ENCODE measurements around the gene SCGB3A2.
"Not testable (repeated sequence)": the region's sequence is repeated elsewhere in the genome, so short reads cannot be mapped to it uniquely, and the experiment has no call there.

Gene SCGB3A2

GRCh38 chr5:147869112-147869511 lies 9.4 kb upstream of the SCGB3A2 start:
- no peak for DNase-seq

GRCh38 chr5:147869892-147870291 lies 8.6 kb upstream of the SCGB3A2 start:
- DNase-seq: not testable (repeated sequence)

GRCh38 chr5:147871980-147872549 lies 6.4 kb upstream of the SCGB3A2 start:
- DNase-seq: not testable (repeated sequence)

- not testable (repeated sequence) for DNase-seq
These were observed 5.6 kb upstream of the SCGB3A2 start for GRCh38 chr5:147872744-147873435.

GRCh38 chr5:147874118-147874875 lies 4.2 kb upstream of the SCGB3A2 start:
- not testable (repeated sequence) for DNase-seq

- no peak for DNase-seq
These were observed 3.6 kb upstream of the SCGB3A2 start for GRCh38 chr5:147874910-147875367.

GRCh38 chr5:147876141-147876540 lies 2.4 kb upstream of the SCGB3A2 start:
- no peak for DNase-seq

- no peak for DNase-seq
These were observed 1.9 kb upstream of the SCGB3A2 start for GRCh38 chr5:147876626-147877025.

- DNase-seq: no peak
These were observed 1.3 kb downstream of the SCGB3A2 start for GRCh38 chr5:147879784-147880183.

- DNase-seq: no peak
These were observed 2.0 kb downstream of the SCGB3A2 start for GRCh38 chr5:147880487-147880886.

GRCh38 chr5:147882586-147883313 lies 4.2 kb downstream of the SCGB3A2 start:
- DNase-seq: no peak

- DNase-seq: no peak
These were observed 8.6 kb downstream of the SCGB3A2 start for GRCh38 chr5:147887026-147887627.

GRCh38 chr5:147887930-147888329 lies 9.4 kb downstream of the SCGB3A2 start:
- no peak for DNase-seq

GRCh38 chr5:147892696-147893296 lies 14.3 kb downstream of the SCGB3A2 start:
- DNase-seq: no peak

GRCh38 chr5:147893820-147894219 lies 15.3 kb downstream of the SCGB3A2 start:
- DNase-seq: no peak

GRCh38 chr5:147895864-147896263 lies 17.4 kb downstream of the SCGB3A2 start:
- no peak for DNase-seq

- DNase-seq: no peak
These were observed 20.4 kb downstream of the SCGB3A2 start for GRCh38 chr5:147898875-147899401.

GRCh38 chr5:147901599-147902039 lies 23.1 kb downstream of the SCGB3A2 start:
- no peak for DNase-seq

GRCh38 chr5:147902609-147903115 lies 24.2 kb downstream of the SCGB3A2 start:
- no peak for DNase-seq

- no peak for DNase-seq
These were observed 25.6 kb downstream of the SCGB3A2 start for GRCh38 chr5:147904110-147904509.

- no peak for DNase-seq
These were observed 28.0 kb downstream of the SCGB3A2 start, which contains the start of gene C5orf46 for GRCh38 chr5:147906326-147907095. C5orf46 (minus strand) TSS chr5:147906538; CDS start chr5:147906501, 37 bp downstream.

All from cortex of kidney (tissue), 1 donor.